ENCODE results near the gene TRPC4AP.

The TRPC4AP gene

DNA sequence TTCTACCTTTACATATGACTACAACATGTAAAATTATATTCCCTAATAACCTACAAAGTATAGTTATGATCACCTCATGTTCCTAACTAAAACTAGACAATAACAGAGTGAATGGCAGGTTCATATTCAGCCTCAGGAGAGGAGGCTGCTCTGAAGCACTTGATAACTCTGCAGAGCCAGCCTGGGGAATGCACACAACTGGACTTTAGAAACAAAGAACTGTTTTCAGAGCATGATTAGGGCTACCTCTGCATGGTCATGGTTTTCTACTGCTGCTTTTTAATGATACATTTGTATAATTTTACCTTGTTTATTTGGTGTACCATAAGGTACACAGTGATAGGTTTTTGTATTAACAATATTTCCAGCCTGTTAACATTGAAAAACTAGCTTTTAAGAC is 50.3 kb downstream of the TRPC4AP start:
- no peak overlapping the region for H3K4me3 ChIP-seq (ENCODE audit: low read length)
- TF ChIP-seq, protein P1, sequence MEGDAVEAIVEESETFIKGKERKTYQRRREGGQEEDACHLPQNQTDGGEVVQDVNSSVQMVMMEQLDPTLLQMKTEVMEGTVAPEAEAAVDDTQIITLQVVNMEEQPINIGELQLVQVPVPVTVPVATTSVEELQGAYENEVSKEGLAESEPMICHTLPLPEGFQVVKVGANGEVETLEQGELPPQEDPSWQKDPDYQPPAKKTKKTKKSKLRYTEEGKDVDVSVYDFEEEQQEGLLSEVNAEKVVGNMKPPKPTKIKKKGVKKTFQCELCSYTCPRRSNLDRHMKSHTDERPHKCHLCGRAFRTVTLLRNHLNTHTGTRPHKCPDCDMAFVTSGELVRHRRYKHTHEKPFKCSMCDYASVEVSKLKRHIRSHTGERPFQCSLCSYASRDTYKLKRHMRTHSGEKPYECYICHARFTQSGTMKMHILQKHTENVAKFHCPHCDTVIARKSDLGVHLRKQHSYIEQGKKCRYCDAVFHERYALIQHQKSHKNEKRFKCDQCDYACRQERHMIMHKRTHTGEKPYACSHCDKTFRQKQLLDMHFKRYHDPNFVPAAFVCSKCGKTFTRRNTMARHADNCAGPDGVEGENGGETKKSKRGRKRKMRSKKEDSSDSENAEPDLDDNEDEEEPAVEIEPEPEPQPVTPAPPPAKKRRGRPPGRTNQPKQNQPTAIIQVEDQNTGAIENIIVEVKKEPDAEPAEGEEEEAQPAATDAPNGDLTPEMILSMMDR (IDR thresholded peaks at IDR 0.05; ENCODE audit: insufficient read depth, low read depth, low read length, missing control alignments) = no peak

DNA sequence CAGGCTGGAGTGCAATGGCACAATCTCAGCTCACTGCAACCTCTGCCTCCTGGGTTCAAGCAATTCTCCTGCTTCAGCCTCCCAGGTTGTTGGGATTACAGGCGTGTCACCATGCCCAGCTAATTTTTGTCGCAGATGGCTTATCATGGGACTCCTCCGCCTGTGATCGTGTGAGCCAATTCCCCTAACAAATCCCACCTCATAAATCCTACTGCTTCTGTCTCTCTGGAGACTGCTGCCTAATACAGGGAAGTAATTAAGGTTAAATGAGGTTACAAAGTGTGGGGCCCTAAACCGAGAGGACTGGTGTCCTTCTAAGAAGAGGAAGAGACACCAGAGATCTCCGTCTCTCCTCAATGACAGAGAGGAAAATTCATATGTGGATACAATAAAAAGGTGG is 52.0 kb downstream of the TRPC4AP start:
- no peak for DNase-seq (ENCODE audit: low read depth)
- H3K4me3 ChIP-seq (ENCODE audit: low read length) = no peak overlapping the region
- TF ChIP-seq, protein P1 (IDR thresholded peaks at IDR 0.05; ENCODE audit: insufficient read depth, low read depth, low read length, missing control alignments) = no peak

More for the DNA sequence above, 50.3 kb downstream of the TRPC4AP start:
- DNase-seq (ENCODE audit: low read depth) = no peak

DNA sequence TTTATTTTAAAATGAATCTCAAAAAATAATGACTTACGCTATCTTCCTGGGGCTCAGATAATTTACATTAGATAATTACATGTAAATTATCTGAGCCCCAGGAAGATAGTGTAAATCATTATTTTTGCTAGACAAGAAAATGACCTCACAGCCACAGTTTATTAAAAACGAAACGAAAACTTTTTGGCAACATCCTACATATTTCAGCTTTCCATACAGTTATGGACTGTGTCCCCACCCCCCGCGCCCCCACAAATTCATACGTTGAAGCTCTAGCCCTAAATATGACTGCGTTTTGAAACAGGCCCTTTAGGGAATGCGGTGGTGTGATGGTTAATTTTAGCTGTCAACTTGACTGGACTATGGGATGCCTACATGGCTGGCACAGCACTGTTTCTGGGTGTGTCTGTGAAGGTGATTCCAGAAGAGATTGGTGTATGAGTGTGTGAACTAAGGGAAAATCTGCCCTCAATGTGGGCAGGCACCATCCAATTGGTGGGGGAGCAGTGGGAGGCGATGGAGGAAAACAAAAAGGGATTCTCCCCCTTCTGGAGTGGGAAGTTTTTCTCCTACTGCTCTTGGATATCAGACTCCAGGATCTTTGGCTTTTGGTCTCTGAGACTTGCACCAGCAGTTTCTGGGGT is 52.6 kb downstream of the TRPC4AP start:
- TF ChIP-seq, protein P1 (IDR thresholded peaks at IDR 0.05; ENCODE audit: insufficient read depth, low read depth, low read length, missing control alignments) = no peak

DNA sequence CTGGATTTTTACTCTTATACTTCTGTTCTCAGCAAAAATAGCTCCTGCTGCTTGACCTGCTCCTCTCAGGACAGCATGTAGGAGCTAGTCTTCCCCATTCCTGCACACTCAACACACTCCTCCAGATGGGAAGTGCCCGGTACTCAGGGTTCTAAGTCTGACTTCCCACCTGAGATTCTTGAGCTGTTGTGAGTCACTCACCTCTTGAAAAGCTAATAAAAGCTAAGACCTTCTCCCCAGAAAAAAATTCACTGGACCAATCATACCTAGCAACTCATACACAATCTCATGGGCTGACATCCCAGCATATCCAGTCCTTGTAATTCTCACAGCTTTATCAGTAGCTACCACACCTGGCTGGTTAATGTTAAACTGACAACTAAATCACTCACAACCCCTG is 53.5 kb downstream of the TRPC4AP start:
- TF ChIP-seq, protein P1 (IDR thresholded peaks at IDR 0.05; ENCODE audit: insufficient read depth, low read depth, low read length, missing control alignments) = no peak
- DNase-seq (ENCODE audit: low read depth) = peak; percentile 75
- no peak overlapping the region for H3K4me3 ChIP-seq (ENCODE audit: low read length)

More for the DNA sequence above, 52.6 kb downstream of the TRPC4AP start:
- no peak for DNase-seq (ENCODE audit: low read depth)
- no peak overlapping the region for H3K4me3 ChIP-seq (ENCODE audit: low read length)

DNA sequence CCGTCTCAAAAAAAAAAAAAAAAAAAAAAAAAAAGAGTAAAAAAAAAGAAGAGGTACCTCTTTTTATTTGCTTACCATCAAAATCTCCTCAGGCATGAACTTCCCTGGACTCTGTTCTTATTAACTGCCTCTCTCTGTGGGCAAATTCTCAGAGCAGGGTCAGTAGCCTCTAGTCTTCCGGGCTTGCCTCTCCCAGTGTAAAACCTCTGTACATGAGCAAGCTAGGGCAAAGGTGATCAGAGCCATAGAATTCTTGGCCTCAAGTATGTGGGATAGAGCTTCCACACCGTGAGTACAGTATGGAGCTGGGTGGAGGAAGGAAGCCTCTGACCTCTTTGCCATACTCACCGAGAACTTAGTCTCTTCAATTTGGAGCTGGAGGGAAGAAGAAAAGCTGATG is 58.5 kb downstream of the TRPC4AP start:
- DNase-seq (ENCODE audit: low read depth) = no peak
- H3K4me3 ChIP-seq (ENCODE audit: low read length) = no peak overlapping the region
- TF ChIP-seq, protein P1 (IDR thresholded peaks at IDR 0.05; ENCODE audit: insufficient read depth, low read depth, low read length, missing control alignments) = no peak

DNA sequence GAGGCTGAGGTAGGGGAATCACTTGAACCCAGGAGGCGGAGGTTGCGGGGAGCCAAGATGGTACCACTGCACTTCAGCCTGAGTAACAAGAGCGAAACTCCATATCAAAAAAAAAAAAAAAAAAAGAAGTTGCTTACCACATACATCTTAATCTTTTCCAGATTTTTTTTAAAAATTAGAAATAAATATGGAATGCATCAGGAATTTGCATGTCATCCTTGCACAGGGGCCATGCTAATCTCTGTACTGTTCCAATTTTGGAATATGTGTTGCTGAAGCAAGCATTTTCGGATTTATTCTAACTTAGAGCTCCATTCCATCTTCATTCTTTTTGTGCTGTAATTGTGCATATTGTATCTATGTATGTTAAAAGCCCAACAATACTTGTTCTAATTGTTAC is 62.5 kb downstream of the TRPC4AP start:
- no peak for DNase-seq (ENCODE audit: low read depth)
- no peak overlapping the region for H3K4me3 ChIP-seq (ENCODE audit: low read length)
- TF ChIP-seq, protein P1 (IDR thresholded peaks at IDR 0.05; ENCODE audit: insufficient read depth, low read depth, low read length, missing control alignments) = no peak

DNA sequence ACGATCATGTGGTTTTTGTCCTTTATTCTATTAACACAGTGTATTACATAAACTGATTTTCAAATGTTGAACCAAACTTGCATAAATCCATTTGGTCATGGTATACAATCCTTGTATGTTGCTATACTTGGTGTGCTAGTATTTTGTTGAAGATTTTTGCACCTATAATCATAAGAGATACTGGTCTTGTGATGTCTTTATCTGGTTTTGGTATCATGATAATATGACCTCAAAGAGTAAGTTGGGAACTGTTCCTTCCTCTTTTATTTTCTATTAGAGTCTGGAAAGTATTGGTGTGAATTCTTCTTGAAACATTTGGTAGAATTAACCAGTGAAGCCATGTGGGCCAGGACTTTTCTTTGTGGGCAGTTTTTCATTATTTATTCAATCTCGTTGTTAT is 65.3 kb downstream of the TRPC4AP start:
- no peak for DNase-seq (ENCODE audit: low read depth)
- H3K4me3 ChIP-seq (ENCODE audit: low read length) = no peak overlapping the region
- TF ChIP-seq, protein P1 (IDR thresholded peaks at IDR 0.05; ENCODE audit: insufficient read depth, low read depth, low read length, missing control alignments) = no peak
